Measurements from ENCODE around the gene TRIM7.
"Not testable (repeated sequence)": the region's sequence is repeated elsewhere in the genome, so short reads cannot be mapped to it uniquely, and the experiment has no call there.

TRIM7 gene

GRCh38 chr5:181192337-181193046 is 12.5 kb downstream of the TRIM7 start:
- DNase-seq (ENCODE audit: low spot score), result no peak

DNA sequence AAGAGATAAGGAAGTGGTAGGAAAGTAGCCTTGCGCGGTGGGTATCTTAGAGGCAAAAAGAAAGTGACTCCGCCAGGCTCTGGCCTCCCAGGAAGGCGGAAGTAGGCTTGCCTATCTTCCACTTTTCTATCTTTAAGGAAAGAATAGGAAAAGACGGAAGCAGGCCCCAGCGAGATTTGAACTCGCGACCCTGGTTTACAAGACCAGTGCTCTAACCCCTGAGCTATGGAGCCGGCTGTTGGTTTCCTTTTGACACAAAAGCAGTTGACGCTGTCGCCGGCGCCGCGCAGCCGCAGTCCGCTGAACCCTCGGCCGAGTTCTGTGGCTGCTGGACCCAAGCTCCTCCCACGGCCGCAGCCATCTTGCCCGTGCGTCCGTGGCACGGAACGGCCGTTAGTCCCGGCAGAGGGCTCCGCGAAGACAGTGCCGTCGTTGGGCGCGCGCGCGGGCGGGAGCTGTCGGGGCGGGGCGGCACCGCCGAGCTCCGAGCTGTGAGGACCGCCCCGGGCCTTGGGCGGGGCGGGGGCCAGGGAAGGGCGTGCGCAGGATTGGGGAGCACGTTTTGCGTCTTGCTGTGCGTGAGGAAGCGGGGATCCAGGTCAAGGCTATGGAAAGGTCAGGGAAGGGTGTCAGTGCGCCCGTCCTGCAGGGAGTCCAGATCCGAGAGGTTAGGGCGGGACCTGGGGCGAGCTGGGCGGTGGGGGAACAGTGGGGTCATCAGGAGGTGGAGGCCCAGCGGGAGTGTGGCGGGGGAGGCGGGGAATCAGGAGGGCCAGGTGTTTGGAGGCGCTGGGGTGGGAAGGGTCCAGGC is 13.3 kb downstream of the TRIM7 start:
- DNase-seq (ENCODE audit: low spot score), result peak; percentile 96

GRCh38 chr5:181190711-181191525 is 14.1 kb downstream of the TRIM7 start:
- DNase-seq (ENCODE audit: low spot score), result peak; percentile 59

DNA sequence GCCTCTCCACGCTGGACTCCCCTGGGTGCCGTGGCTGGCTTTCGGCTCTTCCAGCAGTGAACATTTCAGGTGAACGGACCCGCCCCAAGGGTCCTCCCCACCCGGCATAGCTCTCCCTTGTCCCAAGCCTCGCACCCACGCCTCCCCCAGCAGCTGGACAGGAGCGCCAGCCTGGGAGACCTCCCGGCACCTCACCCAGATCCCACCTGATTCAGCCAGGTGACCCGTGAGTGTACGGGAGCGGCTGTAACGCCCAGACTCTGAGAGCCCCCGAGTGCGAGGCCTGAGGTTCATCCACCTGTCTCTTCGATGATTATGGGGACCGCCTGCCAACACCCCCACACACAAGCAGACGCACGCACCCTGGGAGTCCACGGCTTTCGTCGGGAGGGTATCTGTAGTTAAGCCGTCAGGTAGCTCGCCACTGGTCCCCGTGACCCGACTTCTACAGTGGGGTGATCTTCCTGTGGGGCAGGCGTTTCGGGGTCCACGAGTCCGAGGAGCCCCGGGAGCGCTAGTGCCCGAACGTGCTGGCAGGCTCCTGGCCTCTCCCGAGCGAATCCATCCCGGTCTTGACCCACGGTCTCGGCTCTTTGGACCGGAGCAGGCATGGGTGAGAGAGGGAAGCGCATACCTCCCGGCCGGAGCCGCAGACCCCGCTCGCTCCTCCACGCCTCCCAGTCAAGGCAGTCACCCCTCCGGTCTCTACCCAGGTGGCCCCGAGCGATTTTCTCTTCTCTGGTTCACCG is 14.9 kb downstream of the TRIM7 start:
- DNase-seq (ENCODE audit: low spot score), result no peak

DNA sequence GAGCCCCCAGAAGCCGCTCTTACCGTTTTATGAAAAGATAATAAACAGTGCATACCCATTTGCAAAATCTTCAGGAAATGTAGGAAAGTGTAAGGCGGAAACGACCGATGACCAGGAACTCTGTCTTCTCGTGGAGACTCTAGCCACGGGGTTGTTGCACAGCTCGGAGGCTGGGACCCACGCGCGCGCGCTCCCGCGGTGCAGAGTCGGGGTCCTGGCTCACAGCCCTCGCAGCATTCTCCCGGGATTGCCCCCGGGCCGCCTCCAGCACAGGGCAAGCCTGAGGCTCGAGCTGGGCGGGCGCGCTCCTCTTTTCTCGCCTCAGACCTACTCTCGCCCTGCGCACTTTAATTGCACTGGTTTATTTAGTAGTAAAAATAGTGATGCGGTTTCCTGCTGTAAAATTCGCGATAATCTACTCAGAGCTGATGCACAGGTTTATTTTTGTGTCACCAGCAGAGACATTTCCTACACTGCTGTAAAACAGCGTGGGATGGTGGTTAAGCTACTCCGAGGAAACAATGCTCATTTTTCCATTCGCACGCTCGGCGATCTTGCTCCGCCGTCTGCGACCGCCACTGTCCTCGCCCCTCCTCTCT is 15.5 kb downstream of the TRIM7 start:
- no peak for DNase-seq (ENCODE audit: low spot score)

GRCh38 chr5:181188700-181189362 is 16.2 kb downstream of the TRIM7 start:
- peak; percentile 83 for DNase-seq (ENCODE audit: low spot score)

DNA sequence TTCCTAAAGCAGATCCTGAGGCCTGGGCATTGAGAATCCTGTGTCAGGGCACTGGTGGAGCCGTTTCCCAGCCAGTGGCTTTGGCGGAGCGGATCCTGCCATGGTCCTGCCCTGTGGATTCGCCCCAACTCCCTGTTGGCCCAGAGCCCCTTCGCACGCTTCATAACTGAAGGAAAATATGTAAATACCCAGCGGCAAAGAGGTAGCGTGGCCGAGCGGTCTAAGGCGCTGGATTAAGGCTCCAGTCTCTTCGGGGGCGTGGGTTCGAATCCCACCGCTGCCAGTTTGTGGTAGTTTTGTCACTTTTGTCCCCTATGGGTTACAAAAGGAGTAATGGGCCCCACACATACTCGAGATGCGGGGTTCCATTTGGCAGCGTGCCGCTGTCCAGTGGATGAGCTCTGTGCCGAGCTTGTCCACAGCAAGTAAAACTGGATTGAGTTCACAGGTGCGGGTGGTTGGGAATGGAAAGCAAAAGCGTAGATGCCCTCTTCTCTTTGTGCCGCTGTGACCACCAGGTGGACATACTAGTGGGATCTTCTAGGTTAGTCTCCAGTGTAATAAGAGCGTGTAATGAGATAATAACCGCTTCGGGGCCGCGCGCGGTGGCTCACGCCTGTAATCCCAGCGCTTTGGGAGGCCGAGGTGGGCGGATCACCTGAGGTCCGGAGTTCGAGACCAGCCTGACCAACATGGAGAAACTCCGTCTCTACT is 17.3 kb downstream of the TRIM7 start:
- peak; percentile 72 for DNase-seq (ENCODE audit: low spot score)

GRCh38 chr5:181186986-181187499 is 18.0 kb downstream of the TRIM7 start:
- DNase-seq (ENCODE audit: low spot score), result no peak

- no peak for DNase-seq (ENCODE audit: low spot score)
Observed at GRCh38 chr5:181186022-181186421, 19.0 kb downstream of the TRIM7 start.

DNA sequence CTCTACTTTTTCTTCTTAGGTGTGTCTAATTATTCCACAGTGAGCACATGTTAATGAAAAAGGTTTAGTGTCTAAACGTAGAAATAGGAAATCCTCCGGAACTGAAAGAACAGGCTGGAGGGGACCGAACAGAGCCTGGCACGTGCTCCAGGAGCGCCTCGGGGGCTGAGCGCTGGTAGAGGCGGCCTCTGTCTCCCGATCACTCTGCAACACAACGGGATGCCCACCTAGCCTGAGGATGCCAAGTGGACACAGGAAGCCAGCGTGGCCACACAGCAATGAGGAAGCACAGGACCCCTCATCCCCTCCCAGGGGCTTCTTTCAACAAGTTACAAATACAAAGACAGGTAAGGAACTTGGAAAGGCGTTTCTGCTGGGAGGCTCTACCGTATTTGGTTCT is 19.4 kb downstream of the TRIM7 start:
- DNase-seq (ENCODE audit: low spot score), result no peak

DNA sequence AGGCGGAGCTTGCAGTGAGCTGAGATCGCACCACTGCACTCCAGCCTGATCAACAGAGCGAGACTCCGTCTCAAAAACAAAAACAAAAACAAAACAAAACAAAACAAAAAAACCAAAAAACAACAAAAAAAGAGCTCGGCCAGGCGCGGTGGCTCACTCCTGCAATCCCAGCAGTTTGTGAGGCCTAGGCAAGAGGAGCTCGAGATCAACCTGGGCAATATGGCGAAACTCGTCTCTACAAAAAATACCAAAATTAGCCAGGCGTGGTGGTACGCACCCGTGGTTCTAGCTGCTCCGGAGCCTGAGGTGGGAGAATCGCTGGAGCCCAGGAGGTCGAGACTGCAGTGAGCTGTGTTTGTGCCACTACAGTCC is 20.2 kb downstream of the TRIM7 start:
- no peak for DNase-seq (ENCODE audit: low spot score)

DNA sequence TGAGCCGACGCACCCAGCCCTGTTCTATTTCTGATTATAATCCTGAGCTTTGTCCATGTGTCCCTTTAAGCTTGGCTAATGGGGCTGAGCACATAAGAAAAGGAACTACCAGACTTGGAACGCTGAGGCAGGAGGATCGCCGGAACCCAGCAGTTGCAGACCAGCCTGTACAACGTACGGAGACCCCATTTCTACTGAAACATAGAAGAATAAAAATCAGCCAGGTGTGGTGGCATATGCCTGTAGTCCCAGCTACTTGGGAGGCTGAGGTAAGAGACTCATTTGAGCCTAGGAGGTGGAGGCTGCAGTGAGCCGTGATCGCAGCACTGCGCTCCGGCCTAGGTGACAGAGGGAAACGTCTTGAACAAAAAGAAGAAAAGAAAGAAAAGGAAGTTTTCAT is 22.3 kb downstream of the TRIM7 start:
- DNase-seq (ENCODE audit: low spot score), result no peak

- DNase-seq (ENCODE audit: low spot score), result peak; percentile 67
Observed at GRCh38 chr5:181181650-181182565, 23.1 kb downstream of the TRIM7 start.

GRCh38 chr5:181177559-181177958 is 27.4 kb downstream of the TRIM7 start:
- not testable (repeated sequence) for DNase-seq (ENCODE audit: low spot score)

DNA sequence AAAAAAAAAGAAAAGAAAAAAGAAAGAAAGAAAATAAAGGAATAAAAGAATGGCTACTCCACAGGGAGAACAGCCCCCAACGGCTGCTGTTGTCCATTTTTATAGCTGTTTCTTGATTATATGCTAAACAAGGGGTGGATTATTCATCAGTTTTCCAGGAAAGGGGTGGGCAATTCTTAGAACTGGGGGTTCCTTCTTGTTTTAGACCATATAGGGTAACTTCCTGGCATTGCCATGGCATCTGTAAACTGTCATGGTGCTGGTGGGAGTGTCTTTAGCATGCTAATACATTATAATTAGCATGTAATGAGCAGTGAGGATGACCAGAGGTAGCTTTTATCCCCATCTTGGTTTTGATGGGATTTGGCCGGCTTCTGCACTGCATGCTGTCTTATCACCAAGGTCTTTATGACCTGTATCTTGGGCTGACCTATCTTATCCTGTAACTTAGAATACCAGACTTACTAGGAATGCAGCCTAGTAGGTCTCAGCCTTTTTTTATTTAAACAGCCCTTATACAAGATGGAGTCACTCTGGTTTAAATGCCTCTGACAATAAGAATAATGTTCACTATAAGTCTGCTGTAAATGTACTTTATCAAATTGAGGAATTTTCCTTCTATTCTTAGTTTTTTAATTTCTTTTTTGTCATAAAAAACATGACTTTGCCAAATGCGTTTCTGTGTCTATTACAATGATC is 28.6 kb downstream of the TRIM7 start:
- DNase-seq (ENCODE audit: low spot score), result no peak

DNA sequence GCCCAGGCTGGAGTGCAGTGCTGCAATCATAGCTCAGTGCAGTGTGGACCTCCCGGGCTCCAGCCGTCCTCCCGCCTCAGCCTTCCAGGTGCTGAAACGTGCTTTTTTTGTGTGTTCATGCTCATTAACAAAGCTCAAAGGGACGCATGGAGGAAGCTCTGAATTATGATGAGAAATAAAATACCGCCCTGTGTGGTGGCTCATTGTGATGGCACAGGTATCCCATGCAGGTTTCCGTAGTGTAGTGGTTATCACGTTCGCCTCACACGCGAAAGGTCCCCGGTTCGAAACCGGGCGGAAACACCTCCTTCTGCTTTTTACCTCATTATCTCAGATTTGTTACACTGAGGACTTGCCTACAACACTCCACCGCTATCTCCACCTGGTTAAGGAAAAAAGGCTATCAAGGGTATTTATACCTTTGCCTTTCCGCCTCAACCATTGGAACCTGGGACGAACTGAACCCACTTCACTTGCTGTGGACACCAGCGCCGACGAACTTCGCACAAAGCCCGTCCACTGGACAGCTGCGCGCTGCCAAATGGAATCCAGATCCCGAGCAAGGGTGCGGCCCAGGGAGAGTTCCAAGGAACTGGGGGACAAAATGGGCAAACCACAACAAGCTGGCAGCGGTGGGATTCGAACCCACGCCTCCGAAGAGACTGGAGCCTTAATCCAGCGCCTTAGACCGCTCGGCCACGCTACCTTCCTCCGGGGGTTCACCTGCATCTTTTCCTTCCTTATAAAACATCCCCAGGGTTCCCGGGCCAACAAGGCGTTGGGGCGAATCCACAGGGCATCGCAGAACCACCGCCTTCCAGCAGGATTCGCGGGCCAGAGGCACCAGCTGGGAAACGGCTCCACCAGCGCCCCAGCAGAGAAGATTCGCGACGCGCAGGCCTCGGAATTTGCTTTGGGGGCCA is 31.3 kb downstream of the TRIM7 start:
- no peak for DNase-seq (ENCODE audit: low spot score)

DNA sequence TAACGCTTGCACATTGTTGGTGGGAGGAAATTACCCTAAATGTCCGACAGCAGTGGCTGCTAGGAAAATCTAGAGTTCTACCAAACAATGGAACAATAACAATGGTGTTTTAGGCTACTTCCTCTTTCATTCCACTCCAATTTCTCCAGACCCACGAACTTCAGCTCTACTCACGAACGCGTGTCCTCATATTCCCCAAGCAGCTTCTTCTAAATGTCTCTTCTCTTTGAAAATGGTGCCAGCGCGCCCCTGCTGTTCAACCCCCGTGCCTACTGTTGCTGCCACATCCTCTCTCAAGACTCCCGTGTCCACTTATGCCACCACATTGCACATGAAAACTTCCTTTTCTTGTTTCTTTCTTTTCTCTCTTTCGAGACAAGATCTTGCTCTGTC is 32.0 kb downstream of the TRIM7 start:
- DNase-seq (ENCODE audit: low spot score), result no peak

Measured in Ammon's horn (tissue), 1 donor.